Immature natural killer cell (primary cell): ENCODE data around the gene PCK2. TPM values are rescaled to one million over a fixed set of nuclear protein-coding genes. Genes with fewer than 3 reads are reported as not detected.
A peak's percentile ranks its signal among the peaks of the same experiment; 100 is the strongest.
"Not testable (repeated sequence)": the region's sequence is repeated elsewhere in the genome, so short reads cannot be mapped to it uniquely, and the experiment has no call there.

ENCODE experiments used
- DNase-seq, 3 donors: peaks; one replicate each; pipeline ENCODE4 v3.0.0; 2022; ENCODE audit warnings: mixed read lengths in 1 of 3
- H3K27ac Mint-ChIP-seq, 6 donors: one replicate each; pipeline ENCODE4 v1.8.0; 2020; ENCODE audit warnings: mixed read lengths in 6 of 6, mild to moderate bottlenecking in 5 of 6, inconsistent platforms in 4 of 6, moderate library complexity in 3 of 6
- H3K27me3 Mint-ChIP-seq, 3 donors: one replicate each; pipeline ENCODE4 v1.8.0; 2020 to 2021; ENCODE audit warnings: low read depth in 3 of 3, mild to moderate bottlenecking in 3 of 3, mixed read lengths in 3 of 3, moderate library complexity in 3 of 3, inconsistent platforms in 1 of 3
- H3K36me3 Mint-ChIP-seq, 3 donors: one replicate each; pipeline ENCODE4 v1.8.0; 2020; ENCODE audit warnings: mixed read lengths in 3 of 3, inconsistent platforms in 2 of 3, mild to moderate bottlenecking in 2 of 3
- H3K4me1 Mint-ChIP-seq, 2 donors: one replicate each; pipeline ENCODE4 v1.8.0; 2020; ENCODE audit warnings: inconsistent platforms in 2 of 2, mild to moderate bottlenecking in 2 of 2, mixed read lengths in 2 of 2, moderate library complexity in 1 of 2
- H3K4me3 Mint-ChIP-seq, 5 donors: one replicate each; pipeline ENCODE4 v1.8.0; 2020; ENCODE audit warnings: mild to moderate bottlenecking in 5 of 5, mixed read lengths in 5 of 5, inconsistent platforms in 3 of 5, moderate library complexity in 3 of 5
- H3K9me3 Mint-ChIP-seq, 6 donors: one replicate each; pipeline ENCODE4 v1.8.0; 2020; ENCODE audit warnings: mild to moderate bottlenecking in 6 of 6, mixed read lengths in 6 of 6, inconsistent platforms in 4 of 6, moderate library complexity in 3 of 6
- polyA plus RNA-seq, 3 donors: library from polyadenylated mRNA; unstranded; fragments of 300-500 nt; fragmentation: Illumina TruSeq; gene quantifications; one replicate each; pipeline ENCODE4 v1.2.3, GENCODE V29; 2021

Gene PCK2
- polyA plus RNA-seq, 3 donors from 2014 or later = 8.2 to 13.3 (median 12.0) TPM

- DNase-seq = no peak
- H3K36me3 Mint-ChIP-seq = peaks cover 3 to 26% (median 12%) of the 10 kb centered on the region in 3 donors
- peaks cover 14 to 15% of the 10 kb centered on the region in 2 donors for H3K4me1 Mint-ChIP-seq
- H3K4me3 Mint-ChIP-seq = no peak overlapping the region
- no peak overlapping the region for H3K27ac Mint-ChIP-seq
- H3K27me3 Mint-ChIP-seq = peaks cover 0 to 9% (median 1%) of the 10 kb centered on the region in 3 donors
- no peaks in the 10 kb centered on the region for H3K9me3 Mint-ChIP-seq
Observed at GRCh38 chr14:24098927-24099813, 5.1 kb downstream of the PCK2 start.

GRCh38 chr14:24100197-24100981 is 6.3 kb downstream of the PCK2 start:
- H3K27ac Mint-ChIP-seq = no peak overlapping the region
- peaks cover 0 to 2% (median 0%) of the 10 kb centered on the region in 3 donors for H3K27me3 Mint-ChIP-seq
- H3K9me3 Mint-ChIP-seq = no peaks in the 10 kb centered on the region
- H3K4me3 Mint-ChIP-seq = no peak overlapping the region
- H3K4me1 Mint-ChIP-seq = peaks cover 6 to 8% of the 10 kb centered on the region in 2 donors
- DNase-seq = no peak
- peaks cover 7 to 35% (median 19%) of the 10 kb centered on the region in 3 donors for H3K36me3 Mint-ChIP-seq

- Mint-ChIP-seq H3K27ac (no peak overlapping the region), H3K9me3 (no peaks in the 10 kb centered on the region), H3K27me3 (peaks cover 0 to 2% (median 0%) of the 10 kb centered on the region in 3 donors), H3K4me3 (no peak overlapping the region), H3K4me1 (peaks cover 0 to 3% of the 10 kb centered on the region in 2 donors), H3K36me3 (peaks cover 7 to 35% (median 19%) of the 10 kb centered on the region in 3 donors)
- DNase-seq = no peak
Observed at GRCh38 chr14:24100982-24101494, 6.9 kb downstream of the PCK2 start.

GRCh38 chr14:24102357-24103048 is 8.4 kb downstream of the PCK2 start:
- no peak for DNase-seq
- peaks cover 0 to 2% (median 0%) of the 10 kb centered on the region in 3 donors for H3K27me3 Mint-ChIP-seq
- no peak overlapping the region for H3K27ac Mint-ChIP-seq
- peaks cover 7 to 35% (median 19%) of the 10 kb centered on the region in 3 donors for H3K36me3 Mint-ChIP-seq
- no peaks in the 10 kb centered on the region for H3K9me3 Mint-ChIP-seq
- no peaks in the 10 kb centered on the region for H3K4me1 Mint-ChIP-seq
- H3K4me3 Mint-ChIP-seq = no peak overlapping the region

- H3K4me1 Mint-ChIP-seq = peaks cover 2 to 3% of the 10 kb centered on the region in 2 donors
- peaks cover 0 to 2% (median 0%) of the 10 kb centered on the region in 3 donors for H3K27me3 Mint-ChIP-seq
- no peaks in the 10 kb centered on the region for H3K9me3 Mint-ChIP-seq
- H3K36me3 Mint-ChIP-seq = peaks cover 7 to 35% (median 19%) of the 10 kb centered on the region in 3 donors
- no peak overlapping the region for H3K4me3 Mint-ChIP-seq
- no peak for DNase-seq
- no peak overlapping the region for H3K27ac Mint-ChIP-seq
Observed at GRCh38 chr14:24103451-24103850, 9.3 kb downstream of the PCK2 start.

- peaks cover 10% of the 10 kb centered on the region in 2 donors for H3K4me1 Mint-ChIP-seq
- DNase-seq, H3K9me3 Mint-ChIP-seq, H3K27ac Mint-ChIP-seq, H3K27me3 Mint-ChIP-seq, H3K4me3 Mint-ChIP-seq: not testable (repeated sequence)
- H3K36me3 Mint-ChIP-seq = peaks cover 7 to 23% (median 15%) of the 10 kb centered on the region in 3 donors
Observed at GRCh38 chr14:24105609-24106239, 11.6 kb downstream of the PCK2 start.

- H3K4me1 Mint-ChIP-seq = peaks cover 10% of the 10 kb centered on the region in 2 donors
- no peak for DNase-seq
- H3K36me3 Mint-ChIP-seq = peaks cover 7 to 19% (median 11%) of the 10 kb centered on the region in 3 donors
- no peak overlapping the region for H3K4me3 Mint-ChIP-seq
- no peaks in the 10 kb centered on the region for H3K9me3 Mint-ChIP-seq
- H3K27me3 Mint-ChIP-seq = no peaks in the 10 kb centered on the region
- no peak overlapping the region for H3K27ac Mint-ChIP-seq
Observed at GRCh38 chr14:24106672-24107271, 12.7 kb downstream of the PCK2 start.

- H3K9me3 Mint-ChIP-seq = no peaks in the 10 kb centered on the region
- H3K4me3 Mint-ChIP-seq = peak overlapping the region in 2 of 5 donors; percentile 2 to 42
- peaks cover 7 to 11% (median 9%) of the 10 kb centered on the region in 3 donors for H3K36me3 Mint-ChIP-seq
- DNase-seq = no peak
- H3K27me3 Mint-ChIP-seq = no peaks in the 10 kb centered on the region
- H3K4me1 Mint-ChIP-seq = peaks cover 10 to 13% of the 10 kb centered on the region in 2 donors
- H3K27ac Mint-ChIP-seq = peak overlapping the region; percentile 85 to 98 (median 94)
Observed at GRCh38 chr14:24108336-24108874, 14.3 kb downstream of the PCK2 start.

GRCh38 chr14:24110060-24110459 is 15.9 kb downstream of the PCK2 start:
- DNase-seq = no peak
- Mint-ChIP-seq H3K4me3 (no peak overlapping the region), H3K27me3 (peaks cover 7 to 12% (median 11%) of the 10 kb centered on the region in 3 donors), H3K27ac (no peak overlapping the region), H3K9me3 (no peaks in the 10 kb centered on the region), H3K36me3 (peaks cover 0 to 3% (median 0%) of the 10 kb centered on the region in 3 donors), H3K4me1 (peaks cover 12 to 16% of the 10 kb centered on the region in 2 donors)

GRCh38 chr14:24110523-24110922 is 16.4 kb downstream of the PCK2 start:
- H3K27ac Mint-ChIP-seq = peak overlapping the region in 3 of 6 donors; percentile 14 to 80 (median 54)
- DNase-seq = no peak
- H3K36me3 Mint-ChIP-seq = peaks cover 0 to 5% (median 0%) of the 10 kb centered on the region in 3 donors
- H3K27me3 Mint-ChIP-seq = peaks cover 8 to 16% (median 12%) of the 10 kb centered on the region in 3 donors
- H3K4me3 Mint-ChIP-seq = no peak overlapping the region
- H3K9me3 Mint-ChIP-seq = no peaks in the 10 kb centered on the region
- peaks cover 17 to 21% of the 10 kb centered on the region in 2 donors for H3K4me1 Mint-ChIP-seq

- Mint-ChIP-seq H3K4me3 (peak overlapping the region; percentile 96 to 100 (median 98)), H3K27ac (peak overlapping the region; percentile 97 to 100 (median 98)), H3K27me3 (peaks cover 8 to 16% (median 12%) of the 10 kb centered on the region in 3 donors), H3K9me3 (no peaks in the 10 kb centered on the region), H3K36me3 (peaks cover 4 to 15% (median 6%) of the 10 kb centered on the region in 3 donors), H3K4me1 (peaks cover 36 to 42% of the 10 kb centered on the region in 2 donors)
- DNase-seq = no peak
Observed at GRCh38 chr14:24113379-24113800, 19.3 kb downstream of the PCK2 start.
